Erythroblast (primary cell): Measurements from ENCODE around the gene SLIT1.

ENCODE experiments used
- DNase-seq, 2 experiments: peaks; one replicate each; lab custom pipeline; 2025; lab: John Stamatoyannopoulos, UW
- GATA1 ChIP-seq: IDR thresholded peaks from 2 replicates; pipeline ENCODE4 v1.6.1; 2011; ENCODE audit warnings: low read depth, mild to moderate bottlenecking, control low read depth, low read length, moderate library complexity
- POLR2A ChIP-seq: IDR thresholded peaks from 2 replicates; pipeline ENCODE4 v1.6.1; 2011; ENCODE audit warnings: mild to moderate bottlenecking, low read length

SLIT1 gene

DNA sequence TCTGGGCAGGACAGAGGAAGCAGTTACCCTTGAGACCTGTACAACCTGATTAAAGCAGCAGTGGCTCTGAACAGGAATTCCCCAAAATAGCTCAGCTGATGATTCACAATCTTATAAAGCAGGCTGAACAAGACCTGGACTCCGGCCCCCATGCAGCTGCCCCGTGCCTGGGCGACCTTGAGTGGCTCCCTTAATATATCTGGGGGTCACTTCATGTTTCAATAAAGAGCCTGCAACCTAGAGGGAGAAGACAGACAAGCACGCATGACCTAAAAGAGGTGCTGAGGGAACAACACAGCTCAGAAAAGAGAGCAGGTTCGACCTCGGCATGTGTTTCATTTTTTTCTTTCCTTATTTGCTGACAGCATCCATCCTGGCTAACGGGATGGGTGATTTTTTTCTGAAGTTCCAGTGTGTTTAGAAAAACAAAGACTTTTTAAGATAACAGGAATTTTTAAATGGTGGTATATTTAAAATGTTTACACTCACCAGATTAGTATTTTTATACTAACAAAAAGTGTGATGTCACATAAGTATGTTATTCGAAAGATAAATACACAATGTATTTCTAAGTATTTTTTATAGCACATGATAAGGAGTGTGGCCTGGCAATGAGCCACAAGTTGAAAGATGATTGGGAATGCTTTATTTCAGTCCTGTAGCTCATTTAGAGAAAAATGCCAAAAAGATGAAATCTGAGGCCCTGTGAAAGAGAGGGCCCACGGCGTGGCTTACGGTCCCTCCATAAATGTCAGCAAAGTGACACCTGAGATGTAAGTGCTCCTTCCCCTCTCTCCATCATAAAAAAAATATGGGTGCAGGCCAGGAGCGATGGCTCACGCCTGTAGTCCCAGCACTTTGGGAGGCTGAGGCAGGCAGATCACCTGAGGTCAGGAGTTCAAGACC, 161.3 kb downstream of the SLIT1 start:
- DNase-seq: no peak
- no peak for TF ChIP-seq GATA1
- TF ChIP-seq POLR2A: no peak

DNA sequence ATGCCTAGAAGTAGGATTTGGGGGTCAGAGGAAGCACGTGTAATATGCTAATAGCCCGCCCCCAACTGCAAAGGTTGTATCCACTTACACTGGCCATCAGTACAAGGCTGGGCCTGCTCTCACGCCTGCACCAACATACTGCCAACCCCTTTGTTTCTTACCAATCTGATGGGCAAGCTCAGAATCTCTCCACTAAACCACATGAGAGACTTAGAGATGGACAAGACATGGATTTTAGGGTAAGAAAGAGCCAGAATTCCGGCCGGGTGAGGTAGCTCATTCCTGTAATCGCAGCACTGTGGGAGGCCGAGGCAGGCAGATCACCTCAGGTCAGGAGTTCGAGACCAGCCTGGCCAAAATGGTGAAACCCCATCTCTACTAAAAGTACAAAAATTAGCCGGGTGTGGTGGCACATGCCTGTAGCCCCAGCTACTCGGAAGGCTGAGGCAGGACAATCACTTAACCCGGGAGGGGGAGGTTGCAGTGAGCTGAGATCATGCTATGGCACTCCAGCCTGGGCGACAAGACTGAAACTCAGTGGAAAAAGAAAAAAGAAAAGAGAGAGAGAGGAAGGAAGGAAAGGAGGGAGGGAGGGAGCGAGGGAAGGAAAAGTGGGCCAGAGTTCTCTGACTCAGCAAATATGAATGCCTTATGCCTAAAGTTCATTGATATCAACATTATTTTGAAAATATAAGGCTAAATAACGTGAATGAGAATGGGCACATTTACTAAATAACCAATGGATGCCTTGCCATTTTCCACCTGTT, 162.2 kb downstream of the SLIT1 start:
- TF ChIP-seq POLR2A: no peak
- no peak for TF ChIP-seq GATA1

DNA sequence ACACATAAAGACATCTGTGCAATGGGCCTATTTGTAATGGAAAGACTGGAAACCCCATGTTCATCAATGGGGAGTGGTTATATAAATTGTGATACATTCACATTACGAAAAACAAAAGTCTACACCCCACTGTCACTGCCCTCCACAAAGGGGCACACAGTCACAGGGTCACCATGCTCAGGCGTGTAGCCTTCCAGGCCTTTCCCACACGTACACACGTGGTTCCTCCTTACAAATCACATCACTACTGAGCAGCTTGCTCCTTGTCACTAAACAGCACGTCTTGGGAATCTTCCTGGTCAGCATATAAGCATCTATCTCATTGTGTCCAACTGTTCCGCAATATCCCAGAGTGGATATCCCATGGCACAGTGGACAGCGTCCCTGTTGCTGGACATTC, 163.1 kb downstream of the SLIT1 start:
- no peak for DNase-seq
- TF ChIP-seq POLR2A: no peak
- no peak for TF ChIP-seq GATA1

More for the DNA sequence above, 162.2 kb downstream of the SLIT1 start:
- no peak for DNase-seq

DNA sequence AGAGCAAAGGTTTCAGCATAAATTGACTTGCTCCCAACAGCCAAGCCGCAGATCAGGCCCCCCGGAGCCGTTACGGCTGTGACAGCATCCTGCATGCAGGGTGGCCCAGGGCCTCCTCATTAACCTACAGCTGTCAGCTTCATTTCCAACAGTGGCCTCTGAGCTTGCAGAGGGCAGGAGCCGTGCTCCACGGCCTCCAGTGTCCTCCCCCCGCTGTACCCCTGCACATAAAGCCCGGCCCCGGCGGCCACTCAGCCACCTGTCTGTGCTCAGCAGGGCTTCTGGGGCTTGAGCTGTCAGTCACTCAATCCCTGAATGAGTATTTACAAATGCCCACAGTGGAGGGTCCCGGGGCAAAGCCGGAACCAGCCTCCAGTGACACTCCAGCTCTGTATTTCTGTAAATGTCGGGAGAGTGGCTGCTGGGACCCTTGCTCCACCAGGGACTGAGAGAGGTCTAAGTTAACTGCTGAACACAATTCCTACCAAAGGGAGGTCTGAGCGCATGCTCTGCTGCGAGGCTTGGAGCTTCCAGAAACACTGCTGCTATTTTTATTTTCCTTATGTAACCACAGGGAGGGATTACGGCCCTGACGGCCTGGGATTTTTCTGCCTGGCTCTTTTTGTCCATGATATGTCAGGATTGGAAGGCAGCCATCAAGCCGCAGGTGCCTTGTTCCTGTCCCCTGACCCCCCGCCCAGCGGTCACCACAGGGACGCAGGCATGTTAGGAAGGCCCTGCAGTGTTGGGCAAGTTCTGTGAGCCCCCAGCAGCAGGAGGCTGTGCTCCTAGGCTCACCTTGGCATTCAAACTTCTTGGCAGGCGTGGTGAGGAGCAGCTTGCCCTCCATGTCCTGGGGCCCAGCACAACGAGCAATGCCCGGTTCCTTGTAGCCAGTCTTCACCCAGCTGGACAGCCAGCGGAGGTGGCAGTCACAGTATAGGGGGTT, 165.0 kb downstream of the SLIT1 start:
- no peak for DNase-seq
- TF ChIP-seq POLR2A (no peak), GATA1 (no peak)

DNA sequence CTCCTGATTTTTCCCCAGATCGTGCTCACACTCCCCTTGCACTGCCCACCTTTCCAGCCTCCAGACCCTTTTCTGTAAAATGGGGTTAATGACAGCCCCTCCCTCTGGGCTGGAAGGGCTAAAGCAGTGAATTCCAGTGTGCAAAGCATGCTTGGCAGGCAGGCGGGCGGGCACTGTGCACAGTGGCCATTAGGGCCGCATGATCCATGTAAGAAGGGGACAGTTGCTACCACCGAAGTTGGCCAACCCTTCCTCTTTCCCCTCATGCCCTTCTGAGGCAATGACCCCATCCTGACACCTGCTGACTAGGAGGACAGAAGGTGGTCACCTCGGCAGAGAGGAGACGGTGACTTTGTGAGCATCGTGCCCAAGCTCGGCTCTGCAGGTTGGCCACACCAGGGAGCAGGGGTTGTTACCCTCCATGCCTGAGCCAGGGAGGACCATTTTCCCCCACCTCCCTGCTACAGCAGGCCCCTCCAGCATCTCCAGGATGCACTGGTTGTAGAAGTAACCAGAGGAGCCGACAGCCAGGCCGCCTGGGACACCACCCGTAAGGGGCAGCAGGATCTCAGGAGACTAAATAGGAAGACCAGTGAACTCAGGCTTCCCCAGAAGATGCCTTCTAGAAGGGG, 166.4 kb downstream of the SLIT1 start:
- TF ChIP-seq GATA1 (no peak), POLR2A (no peak)

DNA sequence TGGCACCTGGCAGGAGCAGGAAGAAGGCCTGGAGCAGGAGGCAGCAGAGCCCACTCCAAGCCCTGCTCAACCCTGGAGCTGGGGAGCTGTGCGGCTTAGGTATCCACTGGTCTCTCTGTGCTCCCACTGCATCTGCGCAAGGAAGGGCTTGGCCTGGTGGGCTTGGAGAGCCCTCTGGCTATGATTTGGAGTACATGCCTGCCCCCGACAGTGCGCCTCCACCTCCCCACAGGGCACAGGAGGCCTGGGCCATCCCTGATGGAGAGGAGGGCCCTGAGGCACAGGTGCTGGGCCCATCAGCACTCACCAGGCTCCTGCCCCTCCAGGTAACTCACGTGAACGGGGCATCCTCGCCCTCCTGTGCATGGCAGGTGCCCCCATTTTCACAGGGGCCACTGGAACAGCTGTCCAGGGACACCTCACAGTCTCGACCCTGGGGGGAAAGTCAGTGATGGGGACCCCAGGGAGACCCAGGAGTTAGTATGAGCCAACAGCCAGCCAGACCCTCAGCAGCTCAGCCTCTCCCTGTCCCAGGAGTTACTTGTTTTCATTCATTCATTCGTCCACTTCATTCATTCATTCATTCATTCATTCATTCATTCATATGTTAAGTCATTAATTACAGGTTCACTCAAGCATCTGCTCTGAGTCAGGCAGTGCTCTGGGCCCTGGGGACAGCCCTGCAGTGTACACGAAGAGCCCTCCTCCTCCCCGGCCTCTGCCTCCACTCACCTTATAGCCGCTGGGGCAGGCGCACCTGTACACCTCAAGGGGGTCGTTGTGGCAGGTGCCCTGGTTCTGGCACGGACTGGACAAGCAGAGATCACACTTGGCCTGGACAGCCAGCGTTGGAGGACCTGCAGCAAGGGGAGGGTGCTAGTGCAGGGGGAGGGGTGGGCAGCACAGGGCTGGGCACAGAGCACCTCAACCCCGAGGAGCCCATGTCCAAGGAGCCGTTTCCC, 167.2 kb downstream of the SLIT1 start:
- TF ChIP-seq POLR2A (no peak), GATA1 (no peak)

More for the DNA sequence above, 166.4 kb downstream of the SLIT1 start:
- no peak for DNase-seq

DNA sequence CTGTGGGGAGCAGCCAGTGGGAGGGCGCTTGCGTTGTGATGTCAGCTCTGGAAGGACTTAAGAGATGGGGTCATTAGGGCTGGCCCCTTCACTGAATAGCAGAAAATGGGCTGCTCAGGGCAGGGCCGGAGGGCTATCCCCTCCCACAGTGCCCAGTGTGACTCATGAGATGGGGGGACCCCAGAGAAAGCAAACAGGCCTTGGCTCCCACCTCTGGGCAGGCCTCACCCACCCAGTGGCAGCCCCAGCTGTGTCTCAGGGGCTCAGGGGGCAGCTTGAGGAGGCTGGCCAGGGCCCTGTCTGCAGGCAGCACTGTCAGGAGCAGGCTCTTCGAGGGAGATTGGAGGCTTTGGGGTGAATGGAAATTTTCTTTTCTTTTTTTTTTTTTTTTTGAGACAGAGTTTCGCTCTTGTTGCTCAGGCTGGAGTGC, 168.3 kb downstream of the SLIT1 start:
- DNase-seq: no peak
- no peak for TF ChIP-seq POLR2A
- no peak for TF ChIP-seq GATA1

More for the DNA sequence above, 167.2 kb downstream of the SLIT1 start:
- no peak for DNase-seq

DNA sequence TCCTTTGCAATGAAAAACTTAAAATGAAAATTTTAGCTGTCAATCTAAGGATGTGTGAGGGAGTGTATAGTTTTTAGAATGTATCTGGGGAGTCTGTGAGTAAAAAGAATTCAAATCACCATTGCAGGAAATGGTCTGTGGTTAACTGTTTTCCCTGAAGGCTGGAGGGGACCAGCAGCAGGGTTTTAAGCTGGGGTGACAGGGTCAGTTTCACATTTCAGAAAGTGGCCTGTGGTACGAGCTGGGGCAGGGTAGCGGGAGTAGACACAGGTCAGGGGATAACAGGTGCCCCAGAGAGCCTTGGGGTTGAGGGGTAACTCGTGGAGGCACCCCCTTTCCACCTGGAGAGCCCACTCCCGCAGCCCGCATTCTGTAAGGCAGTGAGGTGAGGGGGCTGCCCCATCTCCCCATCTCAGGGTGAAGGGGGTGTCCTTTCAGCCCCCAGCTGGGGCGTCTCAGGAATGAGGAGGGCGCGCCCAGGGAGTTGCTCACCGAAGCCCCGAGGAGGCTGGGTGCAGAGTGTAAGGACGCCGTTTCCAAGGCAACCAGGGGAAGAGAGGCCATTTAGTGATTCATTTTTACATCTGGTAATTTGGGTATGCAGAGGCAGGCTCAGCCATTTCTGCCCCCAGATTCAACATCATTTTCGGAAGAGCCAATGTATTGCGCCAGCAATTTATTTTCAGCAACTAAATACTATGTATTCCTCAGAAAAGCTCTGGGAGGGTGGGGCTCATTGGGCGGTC, 168.9 kb downstream of the SLIT1 start:
- DNase-seq: no peak
- TF ChIP-seq GATA1 (no peak), POLR2A (no peak)

DNA sequence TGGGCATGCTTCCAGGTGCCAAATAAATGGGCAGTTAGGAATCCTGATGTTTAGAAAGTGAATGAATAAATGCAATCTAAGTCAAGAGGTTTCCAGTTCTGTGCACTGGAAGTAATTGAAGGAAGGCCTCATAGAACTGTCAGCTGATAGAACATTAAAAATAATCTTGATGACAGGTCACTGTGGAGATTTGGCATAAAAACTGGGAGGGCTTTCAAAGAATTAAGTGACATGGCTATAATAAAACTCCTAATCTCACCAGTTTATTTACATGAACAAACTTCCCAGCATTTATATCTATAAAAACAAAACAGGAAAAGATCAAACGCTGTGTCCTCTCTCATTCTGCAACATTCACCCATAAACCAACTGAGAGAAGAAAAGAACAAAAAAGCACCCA, 170.5 kb downstream of the SLIT1 start:
- DNase-seq: no peak
- TF ChIP-seq POLR2A (no peak), GATA1 (no peak)

DNA sequence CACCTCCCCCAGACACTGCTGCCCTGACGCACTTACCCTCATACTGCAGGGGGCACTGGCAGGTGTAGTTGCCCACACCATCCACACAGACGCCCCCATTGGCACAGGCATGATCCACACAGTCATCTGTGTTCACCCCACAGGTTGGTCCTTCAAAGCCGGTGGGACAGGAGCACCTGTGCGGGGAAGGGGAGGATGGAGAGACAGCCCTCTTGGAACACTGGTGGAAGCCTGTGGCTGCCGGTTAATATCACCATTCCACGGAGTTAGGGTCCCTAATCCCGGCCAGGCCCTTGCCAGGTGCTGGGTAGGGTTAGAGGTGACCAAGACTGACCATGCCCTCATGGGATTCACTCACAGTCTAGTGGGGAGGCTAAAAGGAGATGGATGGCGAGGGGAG, 171.8 kb downstream of the SLIT1 start:
- DNase-seq: no peak
- TF ChIP-seq GATA1: no peak

DNA sequence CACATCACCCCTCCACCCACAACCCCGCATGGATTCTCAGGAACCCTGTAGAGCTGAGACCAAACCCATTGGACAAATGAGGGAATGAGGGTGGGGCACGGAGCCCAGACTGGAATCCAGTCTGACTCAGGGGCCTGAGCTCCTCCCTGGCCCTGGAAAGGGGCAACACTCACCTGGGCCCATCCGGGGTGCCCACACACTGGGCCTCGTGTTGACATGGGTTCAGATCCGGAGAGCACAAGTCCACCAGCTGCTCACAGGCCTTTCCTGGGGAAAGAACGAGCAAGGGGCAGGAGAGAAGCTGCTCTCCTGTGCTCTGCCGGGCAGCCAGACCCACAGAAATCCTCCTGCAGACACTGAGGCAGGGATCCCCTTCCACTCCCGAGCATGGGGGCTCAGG, 172.2 kb downstream of the SLIT1 start:
- TF ChIP-seq POLR2A: no peak
- TF ChIP-seq GATA1: no peak
- DNase-seq: no peak

DNA sequence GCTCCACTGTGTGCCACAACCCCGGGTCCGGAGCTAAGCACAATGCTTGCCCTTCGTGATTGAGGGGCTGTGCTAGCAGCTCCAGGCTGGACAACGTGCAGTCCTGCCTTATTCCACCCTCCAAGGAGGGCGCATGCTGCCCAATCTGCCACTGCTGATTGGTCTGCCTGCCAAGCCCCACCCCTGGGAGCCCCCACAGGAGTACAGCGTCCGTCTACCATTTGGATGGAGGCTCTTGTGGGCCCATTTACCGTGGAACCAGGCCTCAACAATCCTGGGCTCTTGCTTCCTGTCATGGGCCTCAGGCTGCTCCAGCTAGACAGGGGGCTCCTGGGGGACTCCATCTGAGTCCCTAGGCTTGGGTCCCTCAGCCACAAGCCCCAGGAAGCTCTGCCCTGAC, 173.3 kb downstream of the SLIT1 start:
- no peak for DNase-seq
- no peak for TF ChIP-seq GATA1
- TF ChIP-seq POLR2A: no peak
